Neuronal stem cell (in vitro differentiated cells): ENCODE results near the gene TBC1D10B.

Source experiments
- DNase-seq: peaks from one replicate; pipeline ENCODE4 v3.0.0-alpha.2; 2013; ENCODE audit warnings: low spot score
- H2AFZ ChIP-seq: one replicate; pipeline ENCODE4 v1.6.1; 2013; ENCODE audit warnings: mild to moderate bottlenecking, low read length, inconsistent platforms
- H2AK5ac ChIP-seq: 2 replicates; pipeline ENCODE4 v1.6.1; 2013; ENCODE audit warnings: low read depth, mild to moderate bottlenecking, inconsistent platforms, low read length, moderate library complexity, mixed read lengths
- H2BK120ac ChIP-seq: 2 replicates; pipeline ENCODE4 v1.6.1; 2013; ENCODE audit warnings: low read depth, mild to moderate bottlenecking, inconsistent platforms, low read length, moderate library complexity, mixed read lengths
- H2BK12ac ChIP-seq: one replicate; pipeline ENCODE4 v1.6.1; 2013; ENCODE audit warnings: low read length, inconsistent platforms
- H2BK15ac ChIP-seq: 2 replicates; pipeline ENCODE4 v1.6.1; 2013; ENCODE audit warnings: mild to moderate bottlenecking, low read length, inconsistent platforms, mixed read lengths
- H2BK5ac ChIP-seq: one replicate; pipeline ENCODE4 v1.6.1; 2013; ENCODE audit warnings: inconsistent platforms, mild to moderate bottlenecking, low read length, moderate library complexity
- H3K14ac ChIP-seq: one replicate; pipeline ENCODE4 v1.6.1; 2013; ENCODE audit warnings: low read length, inconsistent platforms
- H3K18ac ChIP-seq: 2 replicates; pipeline ENCODE4 v1.6.1; 2013; ENCODE audit warnings: low read length, inconsistent platforms
- H3K23ac ChIP-seq: 2 replicates; pipeline ENCODE4 v1.6.1; 2013; ENCODE audit warnings: low read depth, mild to moderate bottlenecking, mixed read lengths, low read length, inconsistent platforms; ENCODE audit not compliant: poor library complexity
- H3K27ac ChIP-seq: replicated peaks from 3 replicates; pipeline ENCODE4 v1.5.1; 2013; ENCODE audit warnings: low read length, inconsistent platforms
- H3K27me3 ChIP-seq, 3 experiments: 2 replicates each; pipeline ENCODE4 v1.6.1; 2013; ENCODE audit warnings: low read length in 3 of 3, mild to moderate bottlenecking in 2 of 3, inconsistent platforms in 1 of 3, low read depth in 1 of 3, mixed read lengths in 1 of 3, moderate library complexity in 1 of 3; ENCODE audit not compliant: control insufficient read depth in 3 of 3, insufficient read depth in 3 of 3
- H3K36me3 ChIP-seq, 2 donors: replicated peaks in 1 of 2; 2 replicates each; pipeline ENCODE4 v1.6.1; 2013; ENCODE audit warnings: low read length in 2 of 2; ENCODE audit not compliant: control insufficient read depth in 2 of 2, insufficient read depth in 2 of 2
- H3K4ac ChIP-seq: 2 replicates; pipeline ENCODE4 v1.6.1; 2013; ENCODE audit warnings: inconsistent platforms, mild to moderate bottlenecking, low read length, moderate library complexity
- H3K4me1 ChIP-seq, 2 donors: 1 replicate in 1 of 2; 2 replicates in 1 of 2; pipeline ENCODE4 v1.6.1; 2013; ENCODE audit warnings: low read length in 2 of 2, low read depth in 1 of 2; ENCODE audit not compliant: control insufficient read depth in 2 of 2, insufficient read depth in 1 of 2
- H3K4me2 ChIP-seq: one replicate; pipeline ENCODE4 v1.6.1; 2013; ENCODE audit warnings: mild to moderate bottlenecking, low read length, inconsistent platforms; ENCODE audit not compliant: insufficient read depth, poor library complexity, severe bottlenecking
- H3K4me3 ChIP-seq, 2 donors: 2 replicates each; pipeline ENCODE4 v1.5.1; 2013; ENCODE audit warnings: low read length in 2 of 2, mild to moderate bottlenecking in 2 of 2, inconsistent platforms in 1 of 2, moderate library complexity in 1 of 2
- H3K79me1 ChIP-seq: one replicate; pipeline ENCODE4 v1.6.1; 2013; ENCODE audit warnings: low read depth, mild to moderate bottlenecking, inconsistent platforms, low read length, moderate library complexity
- H3K9ac ChIP-seq: one replicate; pipeline ENCODE4 v1.6.1; 2013; ENCODE audit warnings: mild to moderate bottlenecking, low read depth, low read length, inconsistent platforms; ENCODE audit not compliant: poor library complexity
- H3K9me3 ChIP-seq, 2 donors: replicated peaks in 1 of 2; 2 replicates each; pipeline versions ENCODE3 to v1.6.1; 2013; ENCODE audit warnings: low read length in 2 of 2, mild to moderate bottlenecking in 2 of 2, inconsistent platforms in 1 of 2, low read depth in 1 of 2, mixed read lengths in 1 of 2, moderate library complexity in 1 of 2; ENCODE audit not compliant: control insufficient read depth in 2 of 2, insufficient read depth in 1 of 2
- H4K8ac ChIP-seq: one replicate; pipeline ENCODE4 v1.6.1; 2013; ENCODE audit warnings: low read depth, mild to moderate bottlenecking, inconsistent platforms, low read length, moderate library complexity
- H4K91ac ChIP-seq: one replicate; pipeline ENCODE4 v1.6.1; 2013; ENCODE audit warnings: low read length, low read depth, mild to moderate bottlenecking, inconsistent platforms; ENCODE audit not compliant: poor library complexity
- WGBS, 2 donors: extraction: QIAGEN DNeasy Blood & Tissue Kit; methylation state at CpG; one replicate each; pipeline ENCODE4 v1.1.7; 2013; ENCODE audit warnings: missing lambda C conversion rate in 2 of 2, mixed read lengths in 1 of 2; ENCODE audit not compliant: insufficient read length in 2 of 2, insufficient replicate concordance in 1 of 2; ENCODE audit errors: extremely low coverage in 2 of 2; 5-methylcytosine and 5-hydroxymethylcytosine counted together

TBC1D10B gene

DNA sequence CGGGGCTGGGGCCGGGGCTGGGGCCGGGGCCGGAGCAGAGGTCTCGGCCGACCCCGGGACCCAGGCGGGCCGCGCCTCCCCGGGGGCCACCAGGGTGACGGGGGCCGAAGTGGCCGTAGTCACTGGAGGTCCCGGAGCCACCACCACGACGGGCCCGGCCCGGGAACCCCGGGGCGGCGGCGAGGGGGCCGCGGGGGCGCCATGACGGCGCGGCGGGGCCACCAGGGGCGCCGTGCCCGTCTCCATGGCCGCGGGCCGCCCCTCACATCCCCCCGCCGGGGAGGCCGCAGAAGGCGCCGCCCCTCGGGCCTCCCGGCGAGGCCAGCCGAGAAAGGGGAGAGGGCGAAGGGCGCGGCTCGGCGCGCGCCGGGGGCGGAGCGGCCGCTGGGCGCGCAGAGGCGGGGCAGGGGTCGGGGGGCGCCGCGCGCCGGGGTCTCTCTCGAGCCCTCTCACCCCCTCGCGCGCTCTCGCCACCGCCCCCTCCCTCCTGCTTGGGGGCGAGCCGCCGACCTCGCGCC, 297 bp downstream of the TBC1D10B start:
- WGBS, 2 donors = no CpG with 5 or more reads among the region's 76 CpGs
- peak overlapping the region; percentile 43 for H2BK5ac ChIP-seq
- H3K14ac ChIP-seq = no peak overlapping the region
- H3K18ac ChIP-seq = peak overlapping the region; percentile 52
- H2AK5ac ChIP-seq = no peak overlapping the region
- H3K9ac ChIP-seq = peak overlapping the region; percentile 87
- H2AFZ ChIP-seq = peak overlapping the region; percentile 75
- no peak overlapping the region for H3K4ac ChIP-seq
- no peak overlapping the region for H2BK15ac ChIP-seq
- no peak overlapping the region for H2BK120ac ChIP-seq
- peak overlapping the region; percentile 95 for H3K4me2 ChIP-seq
- no peaks in the 10 kb centered on the region for H3K9me3 ChIP-seq
- H3K27me3 ChIP-seq = no peaks in the 10 kb centered on the region
- peaks cover 10% of the 10 kb centered on the region for H3K79me1 ChIP-seq
- no peak overlapping the region for H4K8ac ChIP-seq
- H3K27ac ChIP-seq = peak overlapping the region; percentile 84
- peak overlapping the region; percentile 82 to 87 for H3K4me3 ChIP-seq
- peak overlapping the region; percentile 78 for H3K23ac ChIP-seq
- no peak overlapping the region for H2BK12ac ChIP-seq
- H3K4me1 ChIP-seq = peaks cover 19 to 23% of the 10 kb centered on the region in 2 donors
- H4K91ac ChIP-seq = no peak overlapping the region
- no peak for DNase-seq
- H3K36me3 ChIP-seq = peaks cover 0 to 21% of the 10 kb centered on the region in 2 donors

DNA sequence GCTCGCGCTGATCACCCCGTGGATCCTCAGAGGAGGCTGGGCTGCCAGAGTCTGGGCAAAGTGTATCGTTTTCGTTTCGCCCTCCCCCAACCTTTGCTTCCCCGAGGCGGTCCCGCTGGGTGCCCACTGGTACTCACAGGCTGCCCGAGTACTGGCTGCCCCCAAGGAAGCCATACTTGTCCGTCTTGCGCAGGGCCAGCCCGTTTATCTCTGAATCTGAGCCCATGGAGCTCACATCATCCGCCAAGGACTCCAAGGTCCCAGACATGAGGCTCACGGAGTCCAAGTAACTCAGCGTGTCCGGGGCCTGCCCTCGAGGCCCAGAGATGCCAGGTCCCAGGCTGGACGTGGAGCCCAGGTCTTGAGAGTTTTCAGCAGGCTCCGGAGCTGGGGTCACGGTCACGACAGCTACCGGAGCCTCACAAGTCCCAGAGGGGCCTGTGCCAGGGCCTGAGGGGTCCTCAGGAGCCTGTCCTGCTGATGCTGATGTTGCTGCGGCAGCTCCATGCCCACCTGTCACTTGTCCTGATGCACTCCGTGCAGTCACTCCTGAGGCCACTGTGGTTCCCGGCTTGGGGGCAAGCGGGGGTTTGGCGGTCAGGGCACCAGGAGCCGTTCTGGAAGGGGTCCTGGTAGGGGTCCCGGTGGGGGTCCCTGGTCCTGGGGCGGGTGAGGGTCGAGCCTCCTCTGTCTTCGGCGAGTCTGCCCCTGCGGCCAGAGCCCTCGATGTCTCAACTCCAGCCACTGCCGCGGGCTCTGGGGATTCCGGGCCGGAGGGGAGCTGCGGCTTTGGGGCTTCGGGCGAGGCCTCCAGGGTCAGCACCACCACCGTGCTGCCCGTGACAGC, 980 bp downstream of the TBC1D10B start:
- Histone ChIP-seq H3K79me1 (peaks cover 10% of the 10 kb centered on the region), H3K27ac (peak overlapping the region; percentile 84), H2AK5ac (peak overlapping the region; percentile 47), H3K4me3 (peak overlapping the region; percentile 82 to 87), H3K4me1 (peaks cover 19 to 23% of the 10 kb centered on the region in 2 donors), H4K91ac (no peak overlapping the region), H3K36me3 (peaks cover 4 to 28% of the 10 kb centered on the region in 2 donors), H2BK15ac (no peak overlapping the region), H3K4me2 (peak overlapping the region; percentile 95), H2BK5ac (peak overlapping the region; percentile 43), H2BK12ac (no peak overlapping the region), H4K8ac (no peak overlapping the region), H3K4ac (no peak overlapping the region), H2AFZ (peak overlapping the region; percentile 75), H3K18ac (peak overlapping the region; percentile 86), H3K14ac (no peak overlapping the region), H3K9me3 (no peaks in the 10 kb centered on the region), H3K9ac (peak overlapping the region; percentile 87), H3K27me3 (no peaks in the 10 kb centered on the region), H3K23ac (peak overlapping the region; percentile 78), H2BK120ac (no peak overlapping the region)
- WGBS, 2 donors = no CpG with 5 or more reads among the region's 45 CpGs
- no peak for DNase-seq

- H3K79me1 ChIP-seq = peaks cover 10% of the 10 kb centered on the region
- peaks cover 4 to 30% of the 10 kb centered on the region in 2 donors for H3K36me3 ChIP-seq
- no peak overlapping the region for H4K8ac ChIP-seq
- H3K14ac ChIP-seq = no peak overlapping the region
- peak overlapping the region; percentile 5 for H3K23ac ChIP-seq
- no peaks in the 10 kb centered on the region for H3K27me3 ChIP-seq
- no peaks in the 10 kb centered on the region for H3K9me3 ChIP-seq
- H2BK5ac ChIP-seq = no peak overlapping the region
- peak overlapping the region; percentile 87 for H3K9ac ChIP-seq
- no peak overlapping the region for H2AFZ ChIP-seq
- H2BK12ac ChIP-seq = peak overlapping the region; percentile 91
- no peak overlapping the region for H2BK120ac ChIP-seq
- H3K18ac ChIP-seq = peak overlapping the region; percentile 53
- no peak overlapping the region for H3K27ac ChIP-seq
- peak overlapping the region; percentile 82 to 87 for H3K4me3 ChIP-seq
- no peak for DNase-seq
- no peak overlapping the region for H2BK15ac ChIP-seq
- H3K4ac ChIP-seq = no peak overlapping the region
- no peak overlapping the region for H4K91ac ChIP-seq
- H2AK5ac ChIP-seq = no peak overlapping the region
- peaks cover 19 to 23% of the 10 kb centered on the region in 2 donors for H3K4me1 ChIP-seq
- H3K4me2 ChIP-seq = peak overlapping the region; percentile 95
- WGBS, 2 donors = no CpG with 5 or more reads among the region's 4 CpGs
Measured at GRCh38 chr16:30368792-30369090, 1.6 kb downstream of the TBC1D10B start.

DNA sequence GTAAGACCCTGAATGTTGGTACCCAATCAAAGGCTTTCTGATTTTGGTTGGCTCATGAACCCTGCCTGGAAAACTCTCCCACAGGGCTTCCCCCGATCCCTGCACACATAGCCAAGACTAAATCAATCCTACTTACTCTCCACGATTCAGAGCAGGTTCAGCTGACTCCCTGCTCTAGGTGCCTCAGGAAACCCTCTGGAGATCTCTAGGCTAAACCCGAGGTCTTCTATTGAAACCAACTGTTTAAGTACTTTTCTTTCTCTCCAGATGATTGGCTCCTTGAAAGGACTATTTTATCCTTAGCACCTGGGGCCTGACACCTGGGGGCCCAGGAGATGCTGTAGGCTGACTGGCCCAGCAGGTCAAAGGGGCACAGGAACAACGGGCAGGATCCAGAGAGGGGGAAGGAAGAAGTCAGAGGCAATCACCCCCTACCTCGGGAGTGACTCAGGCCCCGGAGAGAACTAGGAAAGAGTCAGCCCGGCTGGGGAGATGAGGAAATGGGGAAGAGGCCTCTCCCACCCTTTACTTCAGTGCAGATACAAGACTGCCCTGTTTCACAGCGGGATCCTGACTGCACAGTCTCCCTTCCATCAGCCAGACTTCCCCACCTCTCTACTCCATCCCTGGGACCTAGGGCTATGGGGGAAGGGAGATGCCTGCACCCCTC, 2.0 kb downstream of the TBC1D10B start:
- Histone ChIP-seq H3K79me1 (peaks cover 10% of the 10 kb centered on the region), H3K36me3 (peaks cover 4 to 31% of the 10 kb centered on the region in 2 donors), H3K18ac (peak overlapping the region; percentile 53), H4K8ac (no peak overlapping the region), H2BK120ac (no peak overlapping the region), H3K4me1 (peaks cover 19 to 23% of the 10 kb centered on the region in 2 donors), H2AK5ac (no peak overlapping the region), H3K9ac (peak overlapping the region; percentile 64), H3K23ac (no peak overlapping the region), H2AFZ (no peak overlapping the region), H2BK15ac (no peak overlapping the region), H3K27ac (no peak overlapping the region), H3K27me3 (no peaks in the 10 kb centered on the region), H3K4me3 (peak overlapping the region; percentile 82 to 87), H3K14ac (no peak overlapping the region), H3K4ac (no peak overlapping the region), H3K4me2 (peak overlapping the region; percentile 95), H2BK5ac (no peak overlapping the region), H4K91ac (no peak overlapping the region), H2BK12ac (peak overlapping the region; percentile 91), H3K9me3 (no peaks in the 10 kb centered on the region)
- DNase-seq = no peak
- no CpG with 5 or more reads among the region's 8 CpGs for WGBS, 2 donors
